ENCODE measurements around the gene MIP.

- TF ChIP-seq EZH2phosphoT487 (IDR thresholded peaks at IDR 0.05), result no peak
- TF ChIP-seq, protein P1, sequence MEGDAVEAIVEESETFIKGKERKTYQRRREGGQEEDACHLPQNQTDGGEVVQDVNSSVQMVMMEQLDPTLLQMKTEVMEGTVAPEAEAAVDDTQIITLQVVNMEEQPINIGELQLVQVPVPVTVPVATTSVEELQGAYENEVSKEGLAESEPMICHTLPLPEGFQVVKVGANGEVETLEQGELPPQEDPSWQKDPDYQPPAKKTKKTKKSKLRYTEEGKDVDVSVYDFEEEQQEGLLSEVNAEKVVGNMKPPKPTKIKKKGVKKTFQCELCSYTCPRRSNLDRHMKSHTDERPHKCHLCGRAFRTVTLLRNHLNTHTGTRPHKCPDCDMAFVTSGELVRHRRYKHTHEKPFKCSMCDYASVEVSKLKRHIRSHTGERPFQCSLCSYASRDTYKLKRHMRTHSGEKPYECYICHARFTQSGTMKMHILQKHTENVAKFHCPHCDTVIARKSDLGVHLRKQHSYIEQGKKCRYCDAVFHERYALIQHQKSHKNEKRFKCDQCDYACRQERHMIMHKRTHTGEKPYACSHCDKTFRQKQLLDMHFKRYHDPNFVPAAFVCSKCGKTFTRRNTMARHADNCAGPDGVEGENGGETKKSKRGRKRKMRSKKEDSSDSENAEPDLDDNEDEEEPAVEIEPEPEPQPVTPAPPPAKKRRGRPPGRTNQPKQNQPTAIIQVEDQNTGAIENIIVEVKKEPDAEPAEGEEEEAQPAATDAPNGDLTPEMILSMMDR (IDR thresholded peaks at IDR 0.05), result no peak
Measured at GRCh38 chr12:56410768-56411167, 43.7 kb downstream of the MIP start.

Measured in neural progenitor cell (in vitro differentiated cells).